GM21737 (cell line): ENCODE data around the gene PRKN.

ENCODE experiments used
- ATAC-seq: cut with Tn5 transposase; IDR thresholded peaks from one replicate; pipeline ENCODE4 v1.9.1; 2021; ENCODE audit warnings: mild to moderate bottlenecking, moderate library complexity; ENCODE audit not compliant: unreplicated experiment

The PRKN gene

DNA sequence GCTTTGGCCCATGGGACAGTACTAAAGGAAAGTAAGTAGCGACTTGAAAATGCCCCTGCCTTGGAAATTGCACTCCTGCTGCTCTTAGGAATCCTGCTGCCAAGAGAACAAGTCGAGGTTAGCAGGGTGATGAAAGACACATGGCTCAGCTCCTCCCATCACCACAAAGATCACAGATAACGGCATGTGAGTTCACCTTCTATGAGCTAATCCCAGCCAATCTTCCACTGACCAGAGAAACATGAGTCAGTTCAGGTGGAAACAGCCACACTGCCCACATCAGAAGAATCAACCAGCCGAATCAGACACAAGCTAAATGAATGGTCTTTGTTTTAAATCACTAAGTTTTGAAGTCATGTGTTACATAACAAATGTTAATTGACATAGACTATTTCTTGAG lies 106.3 kb downstream of the PRKN start:
- ATAC-seq = no peak

DNA sequence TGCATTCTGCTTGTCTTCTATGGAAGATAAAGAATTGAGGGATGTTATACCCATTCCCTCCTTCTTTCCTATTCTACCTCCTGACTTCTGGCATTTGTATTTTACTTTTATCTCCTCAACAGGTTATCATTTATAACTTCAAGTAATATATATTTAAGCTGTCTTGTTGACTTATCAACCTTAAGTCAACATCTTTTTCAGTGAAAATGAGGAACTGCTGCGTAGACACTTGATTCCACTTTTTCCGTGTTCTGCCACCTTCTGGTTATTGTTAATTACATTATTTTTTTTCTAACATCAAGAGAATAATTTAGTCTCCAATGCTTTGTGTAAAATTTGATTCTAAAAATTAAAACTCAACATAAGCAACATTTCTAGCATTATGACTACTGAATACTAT lies 107.5 kb downstream of the PRKN start:
- ATAC-seq = no peak

DNA sequence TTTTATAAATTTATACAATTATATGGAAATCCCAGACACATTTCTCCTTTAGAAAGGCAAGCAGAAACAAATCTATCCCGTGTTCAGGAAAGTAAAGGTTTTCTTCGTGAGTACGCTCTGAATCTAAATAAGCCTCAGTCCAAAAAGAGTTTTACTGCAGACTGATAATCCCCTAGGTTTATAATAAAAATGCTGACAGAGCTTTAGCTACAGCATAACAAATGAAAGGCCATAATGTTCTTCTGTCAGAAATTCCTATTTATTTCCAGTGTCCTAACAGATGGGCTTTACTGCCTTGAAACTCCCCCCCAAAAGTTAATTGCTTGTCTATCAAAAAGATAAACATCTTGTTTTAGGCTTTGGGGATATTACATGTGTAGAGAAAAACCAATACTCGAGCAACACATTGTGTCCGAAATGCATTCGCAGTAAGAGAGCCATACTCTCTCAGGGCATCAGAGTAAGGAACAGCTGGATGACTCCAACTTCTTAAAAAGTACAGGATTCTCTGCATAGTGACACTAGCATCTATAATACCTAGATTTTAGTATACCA lies 109.0 kb downstream of the PRKN start:
- no peak for ATAC-seq

DNA sequence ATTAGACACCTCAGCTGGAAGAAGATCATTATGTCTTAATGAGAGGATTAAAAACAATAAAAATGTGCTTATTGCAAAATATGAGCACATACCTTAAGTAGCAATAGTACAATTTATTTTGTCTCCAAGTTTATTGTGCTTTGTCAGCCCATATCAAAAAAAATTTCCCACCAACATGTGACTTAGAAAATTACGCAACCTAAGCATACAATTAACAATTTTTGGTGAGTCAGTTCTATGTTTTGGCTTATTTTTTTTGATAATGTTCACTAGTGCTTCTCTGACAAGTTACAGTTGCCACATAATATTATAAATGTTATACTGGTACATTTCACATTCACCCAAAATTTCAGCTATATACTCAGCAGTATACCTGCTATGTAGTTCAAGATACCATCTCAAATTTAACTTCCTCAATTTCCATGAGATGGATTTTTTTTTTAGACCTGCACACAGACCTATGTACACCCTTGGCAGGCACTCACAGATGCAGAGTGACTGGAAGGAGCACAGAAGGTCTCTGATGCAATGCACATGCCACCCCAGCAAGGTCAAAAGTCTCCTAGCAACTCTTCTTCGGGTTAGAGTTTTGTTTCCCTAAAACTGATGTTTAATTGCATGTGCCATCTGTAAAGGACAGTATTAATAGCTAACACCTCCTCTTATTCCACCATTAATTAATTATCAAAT lies 112.4 kb downstream of the PRKN start:
- no peak for ATAC-seq

DNA sequence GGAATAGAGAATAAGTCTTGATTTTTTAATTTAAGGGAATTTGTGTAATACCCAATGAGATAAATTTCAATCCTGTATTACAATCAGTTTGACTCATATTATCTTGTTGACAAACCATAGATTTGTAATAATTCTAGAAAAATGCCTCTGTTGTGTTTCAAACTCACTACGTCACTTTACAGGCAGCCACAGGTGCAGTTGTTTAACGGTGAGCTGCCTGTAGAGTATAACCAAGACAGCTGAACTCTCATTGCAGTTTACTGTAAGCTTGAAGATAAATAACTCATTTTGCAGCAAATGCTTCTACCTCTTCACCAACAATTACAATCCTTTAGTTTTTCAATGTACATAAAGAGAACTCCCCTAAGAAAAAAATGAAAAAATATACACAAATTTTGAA lies 114.3 kb downstream of the PRKN start:
- ATAC-seq = no peak

DNA sequence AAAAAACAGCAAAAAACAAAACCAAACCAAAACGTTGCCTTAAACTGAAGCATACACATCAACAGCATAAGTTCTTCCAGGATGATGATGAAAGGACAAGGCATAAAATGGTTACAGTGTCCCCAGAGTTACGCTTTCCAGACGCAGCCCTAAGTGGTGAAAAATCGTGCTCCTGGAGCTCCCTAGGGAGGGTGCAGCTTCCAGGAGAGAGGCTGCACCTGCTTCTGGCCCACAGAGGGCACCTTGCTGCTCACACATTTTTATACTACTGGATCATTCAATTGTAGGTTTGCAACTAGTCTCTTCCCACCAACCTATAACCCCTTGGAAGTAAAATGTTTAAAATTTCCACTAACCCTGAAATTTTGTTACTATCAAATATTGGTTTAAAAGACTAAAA lies 115.0 kb downstream of the PRKN start:
- no peak for ATAC-seq

DNA sequence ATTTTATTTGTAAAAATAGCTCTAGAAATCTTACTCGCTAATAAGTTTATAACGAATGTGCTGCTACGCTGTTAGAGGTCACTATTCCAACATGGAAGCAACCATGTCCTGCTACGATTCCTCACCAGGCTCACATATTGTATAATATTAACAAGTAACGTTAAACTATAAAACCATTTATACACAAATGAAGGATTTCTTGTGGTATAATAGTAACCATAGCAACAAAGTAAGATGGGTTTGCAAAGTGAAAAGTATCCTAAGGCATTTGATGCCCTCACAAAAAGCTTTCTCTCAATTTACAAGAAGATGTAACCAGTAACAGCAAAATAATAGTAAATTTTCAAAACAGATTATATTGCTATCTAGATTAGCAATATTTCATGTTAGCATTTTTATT lies 117.2 kb downstream of the PRKN start:
- no peak for ATAC-seq

DNA sequence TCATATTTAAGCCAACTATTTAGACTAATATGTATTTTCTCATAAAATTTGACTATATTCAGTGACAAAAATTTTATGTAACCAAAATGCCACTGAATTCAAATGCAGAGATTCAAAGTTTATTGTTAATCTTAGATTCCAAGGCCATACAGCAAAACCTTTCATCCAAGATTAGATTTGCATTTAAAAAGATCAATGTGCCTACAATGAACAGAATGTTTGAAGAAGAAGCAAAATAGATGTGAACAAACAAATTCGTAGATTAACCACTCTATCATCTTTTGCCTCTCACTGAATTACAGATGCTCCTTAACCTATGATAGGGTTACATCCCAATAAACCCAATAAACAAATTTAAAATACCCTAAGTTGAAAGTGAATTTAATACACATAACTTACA lies 121.7 kb downstream of the PRKN start:
- no peak for ATAC-seq

DNA sequence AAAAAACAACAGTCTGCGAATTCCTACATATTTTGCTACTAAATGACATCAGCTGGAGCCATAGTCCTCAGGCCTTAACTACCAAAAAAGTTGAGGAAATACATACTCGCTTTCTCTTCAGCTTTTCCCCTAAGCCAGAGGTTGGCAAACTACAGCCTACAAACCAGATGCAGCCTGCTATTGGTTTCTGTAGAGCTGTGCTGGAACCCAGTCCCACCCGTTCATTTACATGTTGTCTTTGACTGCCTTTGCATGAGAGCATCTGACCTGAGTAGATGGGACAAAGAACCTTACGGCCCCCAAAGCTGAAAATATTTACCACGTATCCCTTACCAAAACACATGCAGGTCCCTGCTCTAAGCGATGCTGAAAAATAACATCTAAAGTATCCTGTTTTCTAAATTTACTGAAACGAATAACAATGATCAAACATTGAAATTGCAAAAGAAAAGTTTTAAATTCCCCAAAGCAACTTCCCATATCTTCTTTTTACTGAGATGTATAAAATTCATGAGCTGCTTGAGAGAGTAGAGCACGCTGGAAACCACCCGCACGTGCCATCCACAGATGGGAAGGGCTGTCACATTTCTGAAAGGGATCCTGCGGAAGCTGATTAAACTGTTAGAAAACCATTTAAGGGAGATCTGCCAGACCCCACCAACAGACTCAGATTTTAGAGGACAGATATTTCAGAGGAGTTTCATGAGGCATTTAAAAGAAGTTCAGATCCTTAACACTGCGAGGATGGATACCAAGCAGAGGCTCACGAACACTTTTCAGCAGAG lies 124.1 kb downstream of the PRKN start:
- ATAC-seq = no peak

DNA sequence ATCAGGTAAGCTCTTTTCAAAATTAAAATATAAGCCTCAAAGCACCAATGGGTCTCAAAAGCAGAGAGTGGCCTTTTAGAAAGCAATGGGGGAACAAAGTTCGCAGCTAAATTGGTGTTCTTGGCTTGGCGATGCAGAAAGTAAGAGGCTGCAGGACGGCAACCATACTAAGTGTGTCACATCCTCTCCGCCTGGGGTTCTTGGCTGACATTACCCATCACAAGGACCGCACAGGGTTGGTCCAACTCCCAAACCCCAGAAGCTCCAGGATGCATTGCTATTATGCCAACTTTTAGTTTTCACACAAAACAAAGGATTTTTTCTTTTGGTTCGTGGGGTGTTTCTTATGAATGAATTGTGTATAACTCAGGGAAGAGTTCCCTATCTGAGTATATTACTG lies 124.8 kb downstream of the PRKN start:
- no peak for ATAC-seq

DNA sequence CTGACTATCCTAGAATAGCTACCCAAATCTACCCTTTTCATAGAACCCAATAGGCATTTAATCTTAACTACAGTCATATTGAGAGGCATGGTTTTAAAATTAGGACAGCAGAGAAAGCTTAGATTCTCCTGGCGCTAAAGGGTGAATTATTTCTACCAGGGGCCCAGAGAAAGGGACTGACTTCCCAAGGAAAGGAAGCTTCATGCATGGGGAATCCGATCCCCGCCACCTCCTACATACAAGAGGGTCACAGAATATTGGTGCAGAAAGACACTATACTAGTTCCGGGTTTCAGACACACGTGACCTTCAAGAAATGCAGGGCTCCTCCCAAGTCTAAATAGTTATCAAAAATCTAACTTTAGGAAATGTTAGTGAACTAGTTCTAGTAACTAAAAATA lies 130.9 kb downstream of the PRKN start:
- ATAC-seq = no peak

DNA sequence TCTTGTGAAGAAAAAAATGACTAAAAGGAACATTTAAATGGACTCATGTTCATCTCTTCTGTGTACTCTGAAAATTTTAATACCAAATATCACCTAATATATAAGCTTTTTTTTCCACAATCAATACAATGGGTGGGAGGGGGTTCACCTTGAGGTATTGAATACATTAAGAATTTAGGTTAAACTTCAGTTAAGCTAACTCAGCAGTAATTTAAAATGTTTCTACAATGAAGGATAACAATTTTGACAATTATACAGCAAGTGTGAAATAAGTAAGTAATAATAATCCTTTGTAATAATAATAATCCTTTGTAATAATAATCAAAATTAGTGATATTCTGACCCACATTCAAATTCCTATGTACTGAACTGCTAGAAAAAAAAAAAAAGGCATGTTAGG lies 136.0 kb downstream of the PRKN start:
- no peak for ATAC-seq

DNA sequence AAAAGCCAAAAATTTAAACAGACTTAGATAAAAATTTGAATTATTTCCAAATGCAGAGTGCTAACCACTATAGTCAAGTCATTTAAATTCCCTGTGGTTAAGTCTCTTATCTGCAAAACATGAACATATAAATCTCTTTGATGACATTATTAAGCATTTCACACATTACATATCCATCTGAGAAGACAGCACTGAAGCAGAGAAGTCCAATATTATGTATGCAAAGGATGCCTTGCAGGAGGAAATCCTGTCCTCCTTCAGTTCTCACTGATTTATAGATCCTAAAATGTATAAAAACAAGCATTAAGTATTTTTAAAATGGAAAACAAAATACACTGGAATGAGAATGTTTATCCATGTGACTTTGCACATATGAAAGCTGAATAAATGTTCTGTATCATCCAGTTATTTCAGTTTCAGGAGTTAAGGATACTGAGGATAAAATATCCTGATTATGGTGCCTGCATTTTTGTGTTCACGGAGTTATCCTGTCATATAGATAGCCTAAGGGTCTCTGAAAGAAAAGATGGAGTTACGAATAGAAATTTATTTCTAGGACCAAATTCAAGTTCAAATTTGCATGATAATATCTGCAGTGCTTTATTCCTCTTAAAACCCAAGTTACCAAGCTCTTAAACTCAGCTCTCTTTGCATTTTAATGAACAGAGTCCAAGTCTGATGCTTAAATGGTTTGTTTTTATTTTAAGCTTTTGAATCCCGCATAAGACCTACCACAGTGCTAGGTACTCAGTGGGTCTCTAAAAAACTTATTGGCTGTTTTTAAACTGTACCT lies 145.4 kb downstream of the PRKN start:
- ATAC-seq = no peak

DNA sequence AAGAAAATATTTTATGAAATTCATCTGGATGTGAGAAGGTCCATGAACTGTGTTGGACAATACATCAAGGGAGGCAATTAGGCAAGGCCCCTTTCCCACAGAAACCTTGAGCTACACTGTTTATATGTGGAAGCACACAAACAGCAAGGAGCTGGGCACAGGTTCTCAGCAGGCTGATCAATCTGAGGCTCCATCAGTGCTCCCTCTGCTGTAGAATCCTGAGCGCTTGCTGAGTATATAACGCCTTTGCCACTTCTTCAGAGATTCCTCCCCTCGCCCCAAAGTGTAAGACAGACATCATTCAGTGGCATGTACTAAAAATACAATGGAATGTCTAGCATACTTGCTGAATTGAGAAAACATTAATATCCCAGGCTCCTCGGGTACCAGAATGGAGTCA lies 146.9 kb downstream of the PRKN start:
- no peak for ATAC-seq

DNA sequence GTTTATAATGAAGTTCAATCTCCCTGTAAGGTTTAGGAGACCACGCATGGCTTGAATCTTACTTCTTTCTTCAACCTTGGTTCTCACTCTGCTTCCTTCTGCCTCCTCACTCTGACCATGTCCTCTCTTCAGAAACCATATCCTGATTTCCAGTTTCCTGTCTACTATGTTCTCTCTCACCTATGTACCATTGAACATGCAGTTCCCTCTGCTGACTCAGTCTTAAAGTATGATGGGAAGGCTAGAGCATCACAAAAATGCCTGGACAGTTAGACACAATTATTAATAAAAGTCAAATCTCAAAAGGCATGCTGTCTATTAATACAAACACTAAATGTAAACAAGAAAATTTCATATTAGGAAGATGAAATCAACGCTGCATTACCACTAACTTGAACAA lies 151.6 kb downstream of the PRKN start:
- ATAC-seq = no peak

DNA sequence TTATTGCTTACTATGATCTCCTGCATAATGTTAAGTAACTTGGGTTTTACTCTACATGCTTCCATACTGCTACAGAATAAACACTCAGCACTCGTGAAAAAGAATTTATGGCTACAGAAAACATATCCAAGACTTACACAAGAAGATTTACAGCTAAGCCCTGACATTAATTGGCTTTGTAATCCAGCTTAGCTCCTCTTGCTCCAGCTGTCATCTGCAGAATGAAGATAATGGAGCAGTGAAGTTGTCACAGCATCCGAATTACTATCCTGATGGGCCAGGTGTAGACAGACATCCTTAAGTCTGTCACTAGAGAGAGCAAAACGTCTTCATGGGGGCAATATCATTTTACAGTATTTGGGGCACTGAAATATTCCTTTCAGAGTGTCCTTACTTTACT lies 155.3 kb downstream of the PRKN start:
- no peak for ATAC-seq

DNA sequence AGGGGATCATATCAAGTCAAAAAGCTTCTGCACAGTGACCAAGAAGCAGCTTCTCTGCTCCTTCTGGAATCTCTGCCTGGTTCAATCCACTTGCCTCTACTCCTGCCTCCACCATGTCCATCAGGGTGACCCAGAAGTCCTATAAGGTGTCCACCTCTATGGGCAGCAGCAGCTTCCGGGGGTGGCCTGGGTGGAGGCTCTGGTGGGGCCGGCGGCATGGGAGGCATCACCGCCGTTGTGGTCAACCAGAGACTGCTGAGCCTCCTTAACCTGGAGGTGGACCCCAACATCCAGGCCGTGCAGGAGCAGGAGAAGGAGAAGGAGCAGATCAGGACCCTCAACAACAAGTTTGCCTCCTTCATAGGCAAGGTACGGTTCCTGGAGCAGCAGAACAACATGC lies 159.3 kb downstream of the PRKN start:
- ATAC-seq = no peak

DNA sequence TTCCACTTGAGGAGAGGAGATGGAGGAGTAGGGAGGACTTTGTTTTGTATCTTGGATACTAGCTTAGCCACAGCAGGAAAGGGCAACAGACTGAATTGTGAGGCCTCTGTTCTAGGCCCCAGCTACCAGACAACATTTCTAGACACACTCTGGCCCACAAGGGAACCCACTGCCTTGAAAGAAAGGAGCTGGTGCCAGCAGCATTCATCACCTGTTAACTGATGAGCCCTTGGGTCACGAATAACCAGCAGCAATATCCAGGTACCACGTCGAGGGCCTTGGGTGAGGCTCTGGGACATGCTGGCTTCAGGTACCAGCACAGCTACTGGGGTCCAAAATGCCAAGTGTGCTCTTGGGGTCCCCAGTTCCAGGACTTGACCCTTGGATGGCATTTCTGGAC lies 165.5 kb downstream of the PRKN start:
- ATAC-seq = no peak

DNA sequence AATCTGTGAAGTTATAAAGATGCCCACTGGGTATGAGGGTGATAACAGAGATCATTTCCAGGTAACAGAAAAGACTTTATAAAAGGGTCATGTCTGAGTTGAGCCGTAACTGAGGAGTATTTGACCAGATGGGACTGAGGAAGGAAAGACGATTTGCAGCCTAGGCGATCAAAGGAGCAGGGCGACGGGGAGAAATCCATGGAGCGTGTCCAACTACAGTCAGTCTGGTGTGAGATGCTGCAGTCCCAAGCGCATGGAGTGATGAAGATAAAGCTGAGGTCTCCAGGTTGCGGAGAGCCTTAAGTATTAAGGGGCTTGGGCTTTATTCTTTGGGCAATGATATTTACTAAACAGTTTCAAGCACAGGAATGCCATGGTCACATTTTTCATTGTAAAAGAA lies 166.7 kb downstream of the PRKN start:
- no peak for ATAC-seq

DNA sequence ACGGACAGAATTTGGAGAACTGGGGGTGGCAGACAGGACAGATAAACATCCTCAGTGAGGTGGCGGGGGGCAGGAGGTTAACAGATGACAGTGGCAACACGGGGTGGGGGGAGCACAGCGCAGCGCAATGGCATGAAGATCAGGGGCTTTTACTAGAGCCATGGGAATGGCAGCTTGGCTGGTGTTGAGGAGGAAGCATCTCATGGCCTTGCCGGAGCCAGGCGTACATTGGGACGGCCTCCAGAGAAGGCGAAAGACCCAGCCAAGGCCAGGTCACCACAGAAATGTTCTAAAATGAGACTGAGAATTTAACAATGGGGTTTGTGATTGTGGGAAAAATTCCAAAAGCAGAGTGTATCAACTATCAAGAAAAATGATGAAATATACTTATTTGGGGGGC lies 173.0 kb downstream of the PRKN start:
- no peak for ATAC-seq

DNA sequence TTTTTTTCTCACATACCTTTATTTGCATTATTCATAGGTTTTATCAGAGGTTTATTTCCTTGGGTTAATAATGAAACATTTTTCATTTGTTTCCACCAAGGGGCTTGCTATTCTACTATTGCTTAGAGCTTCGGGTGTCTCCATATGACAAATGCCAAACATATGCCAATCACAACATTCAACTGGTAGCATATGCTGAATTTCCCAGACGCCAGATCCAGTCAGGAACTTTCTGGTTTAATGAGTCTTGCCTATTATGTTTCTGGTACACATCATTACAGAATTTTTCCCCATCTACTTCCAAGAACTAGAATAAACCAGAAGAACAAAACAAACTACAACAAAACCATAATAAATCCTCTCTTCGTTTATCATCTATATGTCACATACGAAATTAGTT lies 180.7 kb downstream of the PRKN start:
- ATAC-seq = no peak

DNA sequence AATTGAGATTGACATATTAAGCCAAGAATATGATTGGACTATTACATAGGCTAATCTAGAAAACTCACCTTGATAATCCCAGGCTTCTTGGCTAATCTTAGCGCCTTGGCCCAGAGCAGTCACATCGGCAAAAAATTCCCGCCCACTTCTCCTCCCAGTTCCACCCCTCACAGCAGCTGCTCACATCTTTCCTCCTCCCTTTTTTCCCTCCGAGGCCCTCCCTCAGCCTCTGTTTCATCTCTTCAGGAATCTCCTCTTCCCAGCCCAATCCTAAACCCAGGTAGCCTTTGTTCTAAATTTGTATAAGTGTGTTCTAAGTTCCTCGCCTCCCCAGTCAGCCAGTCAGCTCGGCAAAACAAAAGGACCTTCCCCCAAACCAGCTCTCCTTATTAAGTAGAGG lies 184.3 kb downstream of the PRKN start:
- no peak for ATAC-seq
